Astrocyte (in vitro differentiated cells and primary cell): ENCODE measurements around the gene UCP2. TPM values are rescaled to one million over a fixed set of nuclear protein-coding genes. Genes with fewer than 3 reads are reported as not detected.

Experiments
- DNase-seq: peaks from one replicate; pipeline ENCODE4 v3.0.0-alpha.2; 2010; ENCODE audit warnings: low read depth
- FAIRE-seq: peaks from 2 replicates; lab custom pipeline; 2011; peaks lifted over from hg19 to GRCh38; lab: Jason Lieb, UNC
- H2AFZ ChIP-seq: 2 replicates; pipeline ENCODE4 v1.6.0; 2012; ENCODE audit warnings: low read depth, low read length, inconsistent platforms
- H3K27ac ChIP-seq: 2 replicates; pipeline ENCODE4 v1.5.1; 2011; ENCODE audit warnings: low read depth, low read length, inconsistent platforms
- H3K27me3 ChIP-seq: 2 replicates; pipeline ENCODE4 v1.6.0; 2011; ENCODE audit warnings: low read length, inconsistent platforms; ENCODE audit not compliant: insufficient read depth
- H3K36me3 ChIP-seq: 2 replicates; pipeline ENCODE4 v1.5.1; 2011; ENCODE audit warnings: low read length, inconsistent platforms; ENCODE audit not compliant: insufficient read depth
- H3K4me1 ChIP-seq: 2 replicates; pipeline ENCODE4 v1.5.1; 2011; ENCODE audit warnings: low read length, inconsistent platforms; ENCODE audit not compliant: insufficient read depth
- H3K4me2 ChIP-seq: 2 replicates; pipeline ENCODE4 v1.6.0; 2012; ENCODE audit warnings: low read length, inconsistent platforms
- H3K4me3 ChIP-seq: 2 replicates; pipeline ENCODE4 v1.5.1; 2011; ENCODE audit warnings: low read depth, mild to moderate bottlenecking, low read length, inconsistent platforms; ENCODE audit not compliant: insufficient read depth
- H3K79me2 ChIP-seq: 2 replicates; pipeline ENCODE4 v1.6.0; 2012; ENCODE audit warnings: mild to moderate bottlenecking, low read length, inconsistent platforms; ENCODE audit not compliant: insufficient read depth
- H3K9ac ChIP-seq: 2 replicates; pipeline ENCODE4 v1.6.0; 2012; ENCODE audit warnings: mild to moderate bottlenecking, low read length, inconsistent platforms
- H3K9me3 ChIP-seq: 2 replicates; pipeline ENCODE4 v1.5.1; 2012; ENCODE audit warnings: low read depth, mild to moderate bottlenecking, low read length, inconsistent platforms; ENCODE audit not compliant: insufficient read depth
- H4K20me1 ChIP-seq: 2 replicates; pipeline ENCODE4 v1.6.0; 2012; ENCODE audit warnings: low read length, inconsistent platforms; ENCODE audit not compliant: insufficient read depth
- H3K27ac Mint-ChIP-seq: one replicate; pipeline ENCODE4 v1.8.0; 2021; ENCODE audit warnings: mild to moderate bottlenecking, mixed read lengths; ENCODE audit not compliant: unreplicated experiment
- H3K27me3 Mint-ChIP-seq: one replicate; pipeline ENCODE4 v1.8.0; 2021; ENCODE audit warnings: low read depth, mixed read lengths; ENCODE audit not compliant: unreplicated experiment
- H3K36me3 Mint-ChIP-seq: one replicate; pipeline ENCODE4 v1.8.0; 2021; ENCODE audit warnings: low read depth, mixed read lengths; ENCODE audit not compliant: unreplicated experiment
- H3K4me1 Mint-ChIP-seq: one replicate; pipeline ENCODE4 v1.8.0; 2021; ENCODE audit warnings: low read depth, mixed read lengths; ENCODE audit not compliant: unreplicated experiment
- H3K4me3 Mint-ChIP-seq: one replicate; pipeline ENCODE4 v1.8.0; 2021; ENCODE audit warnings: mild to moderate bottlenecking, moderate library complexity, mixed read lengths; ENCODE audit not compliant: unreplicated experiment
- H3K9me3 Mint-ChIP-seq: one replicate; pipeline ENCODE4 v1.8.0; 2021; ENCODE audit warnings: mild to moderate bottlenecking, mixed read lengths; ENCODE audit not compliant: unreplicated experiment
- CTCF ChIP-seq: IDR thresholded peaks from 2 replicates; pipeline ENCODE4 v1.5.1; 2011; ENCODE audit warnings: low read depth, mild to moderate bottlenecking, inconsistent platforms, low read length, moderate library complexity; ENCODE audit not compliant: insufficient read depth
- EZH2 ChIP-seq: IDR thresholded peaks from 2 replicates; pipeline ENCODE4 v1.6.1; 2012; ENCODE audit warnings: mild to moderate bottlenecking, low read length, inconsistent platforms; ENCODE audit not compliant: insufficient read depth
- total RNA-seq: library from RNA; stranded (reverse); gene quantifications from 2 replicates; pipeline ENCODE4 v1.2.1, GENCODE V29; 2021

The UCP2 gene
- total RNA-seq, 1 donor from 2014 or later, result 83.0 TPM

DNA sequence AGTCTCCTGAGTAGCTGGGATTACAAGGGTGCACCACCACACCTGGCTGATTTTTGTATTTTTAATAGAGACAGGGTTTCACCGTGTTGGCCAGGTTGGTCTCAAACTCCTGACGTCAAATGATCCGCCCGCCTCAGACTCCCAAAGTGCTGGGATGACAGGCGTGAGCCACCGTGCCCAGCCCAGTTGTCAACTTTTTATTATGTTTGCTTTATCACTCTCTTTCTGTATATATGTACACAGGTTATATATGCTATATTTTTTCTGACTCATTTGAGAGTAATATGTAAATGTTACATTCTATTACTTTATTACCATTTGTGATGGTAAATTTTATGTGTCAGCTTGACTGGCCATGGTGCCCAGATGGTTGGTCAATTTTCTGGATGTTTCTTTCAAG lies 50.7 kb downstream of the UCP2 start:
- H3K79me2 ChIP-seq, result no peaks in the 10 kb centered on the region
- no peaks in the 10 kb centered on the region for H3K4me1 ChIP-seq
- H4K20me1 ChIP-seq, result no peaks in the 10 kb centered on the region
- Mint-ChIP-seq H3K9me3 (peaks cover 2% of the 10 kb centered on the region), H3K36me3 (peaks cover 9% of the 10 kb centered on the region), H3K27me3 (no peaks in the 10 kb centered on the region), H3K4me3 (no peak overlapping the region), H3K27ac (no peak overlapping the region), H3K4me1 (no peaks in the 10 kb centered on the region)
- no peaks in the 10 kb centered on the region for H3K9me3 ChIP-seq
- TF ChIP-seq CTCF, result no peak
- no peak for TF ChIP-seq EZH2
- H3K4me2 ChIP-seq, result no peak overlapping the region
- H3K4me3 ChIP-seq, result no peak overlapping the region
- FAIRE-seq, result no peak
- DNase-seq, result no peak
- H3K27ac ChIP-seq, result no peak overlapping the region
- H3K36me3 ChIP-seq, result peaks cover 9% of the 10 kb centered on the region
- no peak overlapping the region for H3K9ac ChIP-seq
- no peaks in the 10 kb centered on the region for H3K27me3 ChIP-seq
- H2AFZ ChIP-seq, result no peak overlapping the region

- FAIRE-seq, result peak; percentile 23
- no peak overlapping the region for H3K9ac ChIP-seq
- DNase-seq, result peak; percentile 65
These were observed 51.5 kb downstream of the UCP2 start for GRCh38 chr11:73931039-73931645.

More at GRCh38 chr11:73931039-73931645, 51.5 kb downstream of the UCP2 start:
- H3K4me3 Mint-ChIP-seq, result no peak overlapping the region
- Histone ChIP-seq H3K4me1 (no peaks in the 10 kb centered on the region), H3K27ac (no peak overlapping the region), H3K4me2 (no peak overlapping the region), H3K4me3 (no peak overlapping the region), H4K20me1 (no peaks in the 10 kb centered on the region), H3K9me3 (no peaks in the 10 kb centered on the region), H3K36me3 (peaks cover 12% of the 10 kb centered on the region), H3K27me3 (no peaks in the 10 kb centered on the region), H2AFZ (peak overlapping the region; percentile 54), H3K79me2 (no peaks in the 10 kb centered on the region)
- no peak overlapping the region for H3K27ac Mint-ChIP-seq
- TF ChIP-seq EZH2 (no peak), CTCF (peak; percentile 43)
- H3K36me3 Mint-ChIP-seq, result peaks cover 9% of the 10 kb centered on the region
- no peaks in the 10 kb centered on the region for H3K27me3 Mint-ChIP-seq
- peaks cover 2% of the 10 kb centered on the region for H3K9me3 Mint-ChIP-seq
- no peaks in the 10 kb centered on the region for H3K4me1 Mint-ChIP-seq
